Sigmoid colon (tissue), 7 donors: Measurements from ENCODE around the gene FIG4. TPM values are rescaled to one million over a fixed set of nuclear protein-coding genes. Genes with fewer than 3 reads are reported as not detected.

Source experiments
- DNase-seq: peaks from one replicate; pipeline ENCODE4 v3.0.0-alpha.2; 2019
- H3K27ac ChIP-seq, 4 donors: fragments of 200-600 bp; sonication (generic); one replicate each; pipeline ENCODE4 v1.5.1; 2016 to 2019; ENCODE audit warnings: mild to moderate bottlenecking in 1 of 4
- H3K27me3 ChIP-seq, 3 donors: fragments of 200-600 bp; sonication (generic); one replicate each; pipeline ENCODE4 v1.5.1; 2019; ENCODE audit warnings: mild to moderate bottlenecking in 1 of 3
- H3K36me3 ChIP-seq, 4 donors: fragments of 200-600 bp; sonication (generic); one replicate each; pipeline ENCODE4 v1.5.1; 2016 to 2019
- H3K4me1 ChIP-seq, 4 donors: fragments of 200-600 bp; sonication (generic); one replicate each; pipeline ENCODE4 v1.5.1; 2017 to 2019
- H3K4me3 ChIP-seq, 4 donors: fragments of 200-600 bp; sonication (generic); one replicate each; pipeline ENCODE4 v1.5.1; 2017 to 2019; ENCODE audit warnings: mild to moderate bottlenecking in 2 of 4, moderate library complexity in 1 of 4
- H3K9me3 ChIP-seq, 4 donors: fragments of 200-600 bp in 3 of 4; sonication (generic) in 3 of 4; one replicate each; pipeline versions ENCODE4 v1.5.1 to v1.6.1; 2013 to 2019
- EP300 ChIP-seq, 4 donors: sonication (generic); formaldehyde crosslinking; IDR thresholded peaks; one replicate each; pipeline ENCODE4 v1.6.1; 2017; ENCODE audit warnings: antibody characterized with exemption in 4 of 4
- POLR2A ChIP-seq, 2 donors: fragments of 450-650 bp; IDR thresholded peaks; one replicate each; pipeline ENCODE4 v1.6.1; 2016; ENCODE audit warnings: antibody characterized with exemption in 2 of 2, mild to moderate bottlenecking in 2 of 2, moderate library complexity in 2 of 2
- POLR2AphosphoS5 ChIP-seq, 4 donors: sonication (generic); formaldehyde crosslinking; IDR thresholded peaks; one replicate each; pipeline ENCODE4 v1.6.1; 2017; ENCODE audit warnings: antibody characterized with exemption in 4 of 4
- WGBS, 2 donors: extraction: QIAGEN DNeasy Blood & Tissue Kit; methylation state at CpG; one replicate each; pipeline ENCODE4 v1.1.7; 2013; 5-methylcytosine and 5-hydroxymethylcytosine counted together
- intact Hi-C: fragments of 100-400 bp; cut with DNase I; formaldehyde crosslinking; loops from one replicate; pipeline ENCODE4 v1.15.1; 2023
- polyA plus RNA-seq, 3 donors: library from polyadenylated mRNA; stranded (reverse); fragments of 200-250 nt; gene quantifications; one replicate each; pipeline ENCODE4 v1.2.3, GENCODE V29; 2013
- total RNA-seq, 4 donors: library from RNA; depleted of rRNA; stranded (reverse); fragments of >200 nt; gene quantifications; one replicate each; pipeline ENCODE4 v1.1.0, GENCODE V29; 2016
- TF ChIP-seq, protein P1 (sequence below), 4 experiments: fragments of 450-650 bp in 3 of 4; fragments of 200-600 bp in 1 of 4; IDR thresholded peaks; one replicate each; pipeline ENCODE4 v1.5.1; 2016 to 2019; ENCODE audit warnings: antibody characterized with exemption in 4 of 4, mild to moderate bottlenecking in 3 of 4, moderate library complexity in 2 of 4
- donor health status: healthy with polysubstance abuse.
- donor health status: Bipolar disorder and iron deficiency.
- donor health status: healthy.

FIG4 gene
- total and polyA plus RNA-seq, 7 donors, result 9.8 to 24.1 (median 11.9) TPM

DNA sequence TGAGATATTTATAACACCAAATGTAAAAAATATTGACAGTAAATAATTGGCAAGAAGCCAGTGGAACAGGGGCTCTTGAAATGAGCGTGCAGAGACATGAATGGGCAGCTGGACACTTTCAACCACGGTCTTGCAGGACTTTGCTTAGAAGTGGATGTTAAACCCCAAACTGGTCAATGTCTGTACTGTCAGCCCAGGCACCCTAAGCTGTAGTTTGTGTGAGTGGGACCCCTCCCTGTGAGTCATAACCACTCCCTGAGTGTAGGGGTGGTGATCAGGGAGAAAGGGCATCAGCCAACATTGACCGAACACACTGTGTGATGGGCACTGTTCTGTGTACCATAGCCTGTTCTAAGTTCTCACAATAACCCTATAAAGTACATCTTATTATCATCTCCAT is 108.6 kb downstream of the FIG4 start:
- no peaks in the 10 kb centered on the region for H3K4me1 ChIP-seq
- no peaks in the 10 kb centered on the region for H3K9me3 ChIP-seq
- no peak for TF ChIP-seq EP300 (IDR thresholded peaks at IDR 0.05)
- TF ChIP-seq POLR2AphosphoS5 (IDR thresholded peaks at IDR 0.05), result no peak
- TF ChIP-seq POLR2A (IDR thresholded peaks at IDR 0.05), result no peak
- TF ChIP-seq, protein P1, sequence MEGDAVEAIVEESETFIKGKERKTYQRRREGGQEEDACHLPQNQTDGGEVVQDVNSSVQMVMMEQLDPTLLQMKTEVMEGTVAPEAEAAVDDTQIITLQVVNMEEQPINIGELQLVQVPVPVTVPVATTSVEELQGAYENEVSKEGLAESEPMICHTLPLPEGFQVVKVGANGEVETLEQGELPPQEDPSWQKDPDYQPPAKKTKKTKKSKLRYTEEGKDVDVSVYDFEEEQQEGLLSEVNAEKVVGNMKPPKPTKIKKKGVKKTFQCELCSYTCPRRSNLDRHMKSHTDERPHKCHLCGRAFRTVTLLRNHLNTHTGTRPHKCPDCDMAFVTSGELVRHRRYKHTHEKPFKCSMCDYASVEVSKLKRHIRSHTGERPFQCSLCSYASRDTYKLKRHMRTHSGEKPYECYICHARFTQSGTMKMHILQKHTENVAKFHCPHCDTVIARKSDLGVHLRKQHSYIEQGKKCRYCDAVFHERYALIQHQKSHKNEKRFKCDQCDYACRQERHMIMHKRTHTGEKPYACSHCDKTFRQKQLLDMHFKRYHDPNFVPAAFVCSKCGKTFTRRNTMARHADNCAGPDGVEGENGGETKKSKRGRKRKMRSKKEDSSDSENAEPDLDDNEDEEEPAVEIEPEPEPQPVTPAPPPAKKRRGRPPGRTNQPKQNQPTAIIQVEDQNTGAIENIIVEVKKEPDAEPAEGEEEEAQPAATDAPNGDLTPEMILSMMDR (IDR thresholded peaks at IDR 0.05), result no peak
- no peak overlapping the region for H3K4me3 ChIP-seq
- 84 to 87% methylated on average over 3 of the region's 3 CpGs for WGBS, 2 donors
- H3K36me3 ChIP-seq, result peaks cover 0 to 29% (median 0%) of the 10 kb centered on the region in 4 donors
- H3K27ac ChIP-seq, result no peak overlapping the region
- intact Hi-C loops, result no loop called here
- DNase-seq, result no peak
- H3K27me3 ChIP-seq, result no peaks in the 10 kb centered on the region

DNA sequence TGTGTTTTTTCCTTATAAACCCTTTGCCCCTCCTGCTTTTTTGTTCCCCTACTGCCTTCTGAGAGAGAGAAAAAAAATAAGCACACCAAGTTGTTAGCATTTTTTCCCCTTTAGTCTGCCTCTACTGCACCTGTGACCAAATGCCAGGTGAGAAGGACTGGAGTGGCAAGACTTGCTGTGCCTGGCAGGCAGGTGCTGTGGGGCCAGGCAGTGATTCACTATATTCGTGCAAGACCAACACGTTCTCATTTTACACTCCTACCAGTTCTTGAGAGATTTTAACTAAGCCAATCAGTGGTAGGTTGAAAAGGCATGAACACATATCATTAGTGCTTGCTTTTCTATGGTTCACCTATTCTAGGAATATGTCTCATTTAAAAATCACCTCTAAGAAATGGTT is 109.7 kb downstream of the FIG4 start:
- no peaks in the 10 kb centered on the region for H3K4me1 ChIP-seq
- no peak overlapping the region for H3K27ac ChIP-seq
- no peak overlapping the region for H3K4me3 ChIP-seq
- H3K27me3 ChIP-seq, result no peaks in the 10 kb centered on the region
- WGBS, 2 donors, result 94% methylated on average over 2 of the region's 2 CpGs
- peaks cover 0 to 29% (median 0%) of the 10 kb centered on the region in 4 donors for H3K36me3 ChIP-seq
- TF ChIP-seq, protein P1 (IDR thresholded peaks at IDR 0.05), result no peak
- TF ChIP-seq EP300 (IDR thresholded peaks at IDR 0.05) (no peak), POLR2A (IDR thresholded peaks at IDR 0.05) (no peak), POLR2AphosphoS5 (IDR thresholded peaks at IDR 0.05) (no peak)
- no peak for DNase-seq
- H3K9me3 ChIP-seq, result no peaks in the 10 kb centered on the region
- intact Hi-C loops, result no loop called here

DNA sequence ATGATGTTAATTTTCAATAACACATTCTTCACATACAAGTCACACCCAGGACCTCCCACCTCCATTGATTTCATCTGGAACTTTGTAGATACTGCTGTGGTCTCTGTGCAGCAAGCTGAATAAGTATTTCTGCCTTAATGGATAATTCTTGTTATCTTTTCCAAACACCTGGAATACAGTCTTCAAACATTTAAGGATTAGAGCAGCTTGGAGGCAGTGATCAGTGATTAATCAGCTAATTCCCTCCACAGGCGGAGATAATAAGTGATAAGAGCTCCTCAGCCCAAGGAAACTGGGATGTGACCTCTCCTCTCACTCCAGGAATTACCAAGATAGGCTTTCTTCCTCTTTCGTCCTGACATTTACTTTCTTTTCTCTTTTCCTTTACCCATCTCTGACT is 110.7 kb downstream of the FIG4 start:
- Histone ChIP-seq H3K27ac (no peak overlapping the region), H3K4me1 (no peaks in the 10 kb centered on the region), H3K9me3 (no peaks in the 10 kb centered on the region), H3K4me3 (no peak overlapping the region), H3K27me3 (no peaks in the 10 kb centered on the region), H3K36me3 (peaks cover 0 to 21% (median 0%) of the 10 kb centered on the region in 4 donors)
- intact Hi-C loops, result no loop called here
- TF ChIP-seq EP300 (IDR thresholded peaks at IDR 0.05) (no peak), POLR2AphosphoS5 (IDR thresholded peaks at IDR 0.05) (no peak), POLR2A (IDR thresholded peaks at IDR 0.05) (no peak)
- TF ChIP-seq, protein P1 (IDR thresholded peaks at IDR 0.05), result no peak
- DNase-seq, result no peak
- 91 to 93% methylated on average over 2 of the region's 2 CpGs for WGBS, 2 donors

DNA sequence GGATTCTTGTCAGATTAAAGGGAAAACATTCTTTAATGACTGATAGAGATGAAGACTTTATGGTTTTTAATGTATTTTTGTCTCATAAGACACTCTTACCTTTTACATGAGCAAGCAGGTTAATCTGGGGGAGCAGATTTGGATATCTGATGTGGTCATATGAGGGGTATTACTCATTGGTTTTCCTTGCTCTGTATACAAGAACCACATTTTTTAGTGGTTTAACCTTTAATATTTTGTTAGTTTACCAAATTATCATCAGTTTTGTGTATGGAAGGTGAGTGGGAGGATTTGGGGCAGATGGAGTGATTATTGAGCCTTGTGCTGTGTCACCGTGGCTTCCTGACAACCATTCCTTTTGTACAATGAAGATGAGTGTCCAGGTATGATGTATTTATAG is 112.9 kb downstream of the FIG4 start:
- no peak for DNase-seq
- WGBS, 2 donors, result 84 to 93% methylated on average over 1 of the region's 1 CpG

More for the DNA sequence above, 112.9 kb downstream of the FIG4 start:
- Histone ChIP-seq H3K4me1 (no peaks in the 10 kb centered on the region), H3K9me3 (no peaks in the 10 kb centered on the region), H3K27me3 (no peaks in the 10 kb centered on the region), H3K27ac (no peak overlapping the region), H3K36me3 (peaks cover 0 to under 1% (median 0%) of the 10 kb centered on the region in 4 donors), H3K4me3 (no peak overlapping the region)
- TF ChIP-seq, protein P1 (IDR thresholded peaks at IDR 0.05), result no peak
- TF ChIP-seq EP300 (IDR thresholded peaks at IDR 0.05) (no peak), POLR2A (IDR thresholded peaks at IDR 0.05) (no peak), POLR2AphosphoS5 (IDR thresholded peaks at IDR 0.05) (no peak)
- intact Hi-C loops, result no loop called here
